DMS53 treated with DMSO at 0.1 percent for 48 hours (cell line): Measurements from ENCODE around the gene VAX1.
"Not testable (repeated sequence)": the region's sequence is repeated elsewhere in the genome, so short reads cannot be mapped to it uniquely, and the experiment has no call there.

ENCODE experiments used
- DNase-seq: peaks from one replicate; lab custom pipeline; 2025; ENCODE audit not compliant: unreplicated experiment; lab: John Stamatoyannopoulos, UW

VAX1 gene

DNA sequence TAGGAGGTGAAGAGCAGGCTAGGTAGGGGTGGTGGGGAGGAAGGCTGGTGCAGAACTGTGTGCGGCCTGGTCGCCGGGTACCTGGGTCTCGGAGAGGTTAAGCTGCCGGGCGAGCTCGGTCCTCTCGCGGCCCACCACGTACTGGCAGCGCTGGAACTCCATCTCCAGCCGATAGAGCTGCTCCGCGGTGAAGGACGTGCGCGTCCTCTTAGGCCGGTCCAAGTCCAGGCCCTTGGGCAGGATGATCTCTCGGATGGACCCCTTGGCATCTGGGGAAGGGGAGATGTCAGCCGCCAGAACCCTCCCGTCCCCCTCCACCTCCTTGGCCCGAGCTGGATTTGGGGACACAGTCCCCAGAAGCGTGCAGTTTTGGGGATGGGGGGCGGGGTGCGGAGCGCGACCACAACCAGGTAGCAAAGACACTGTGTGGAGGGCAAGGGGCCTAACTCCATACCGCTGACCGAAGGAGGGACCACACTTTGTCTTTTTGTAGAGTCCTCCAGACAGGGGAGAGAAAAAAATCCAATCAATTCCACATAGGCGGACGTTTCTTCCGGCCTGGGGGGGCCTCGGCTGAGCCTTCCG, 1.6 kb downstream of the VAX1 start:
- DNase-seq = no peak

DNA sequence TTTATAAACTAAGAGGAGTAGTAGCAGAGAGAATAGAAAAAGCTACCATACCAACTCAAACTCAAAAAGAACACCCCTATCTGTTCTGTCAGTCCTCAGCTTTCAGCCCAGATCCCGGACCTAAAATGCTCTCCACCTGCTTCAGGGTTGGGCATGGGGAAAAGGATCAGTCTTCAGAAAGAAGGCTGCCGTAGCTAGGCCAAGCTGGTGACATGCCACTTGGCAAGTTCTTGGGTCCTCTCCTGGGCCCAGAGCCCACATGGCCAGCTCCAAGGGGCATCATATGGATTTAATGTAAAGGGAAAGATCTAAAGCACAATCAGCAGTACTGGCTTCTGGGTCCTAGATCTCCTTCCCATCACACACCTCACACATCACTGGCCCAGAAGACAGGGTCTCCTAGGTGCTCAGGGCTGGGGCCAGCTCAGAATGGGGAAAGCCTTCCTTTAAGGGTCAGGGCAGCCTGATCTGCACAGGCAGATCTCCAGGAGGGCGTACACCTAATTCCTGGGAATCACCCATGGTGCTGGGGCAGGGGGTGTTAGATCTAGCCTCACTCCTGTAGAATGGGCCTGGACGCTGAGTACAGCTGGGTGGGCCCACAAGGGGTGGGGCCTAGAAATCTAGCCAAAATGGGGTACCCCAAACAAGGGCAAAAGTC, 2.5 kb downstream of the VAX1 start:
- DNase-seq = no peak

DNA sequence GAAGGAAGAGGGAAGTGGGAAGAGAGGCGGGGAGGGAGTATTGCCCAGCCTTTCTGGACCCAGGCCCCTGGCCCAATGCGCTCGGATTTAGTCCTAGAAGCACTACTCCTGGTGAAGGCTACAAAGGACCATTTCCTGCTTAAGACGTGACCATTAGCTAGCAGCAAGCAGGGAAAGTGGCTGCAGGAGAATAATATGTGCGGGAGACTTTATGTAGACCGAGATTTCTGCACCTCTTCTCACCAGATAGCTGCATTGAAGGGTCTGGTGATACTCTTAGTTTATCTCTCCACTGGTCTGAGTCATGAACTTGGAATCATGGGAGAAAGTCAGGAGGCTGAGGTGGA, 3.1 kb downstream of the VAX1 start:
- no peak for DNase-seq

DNA sequence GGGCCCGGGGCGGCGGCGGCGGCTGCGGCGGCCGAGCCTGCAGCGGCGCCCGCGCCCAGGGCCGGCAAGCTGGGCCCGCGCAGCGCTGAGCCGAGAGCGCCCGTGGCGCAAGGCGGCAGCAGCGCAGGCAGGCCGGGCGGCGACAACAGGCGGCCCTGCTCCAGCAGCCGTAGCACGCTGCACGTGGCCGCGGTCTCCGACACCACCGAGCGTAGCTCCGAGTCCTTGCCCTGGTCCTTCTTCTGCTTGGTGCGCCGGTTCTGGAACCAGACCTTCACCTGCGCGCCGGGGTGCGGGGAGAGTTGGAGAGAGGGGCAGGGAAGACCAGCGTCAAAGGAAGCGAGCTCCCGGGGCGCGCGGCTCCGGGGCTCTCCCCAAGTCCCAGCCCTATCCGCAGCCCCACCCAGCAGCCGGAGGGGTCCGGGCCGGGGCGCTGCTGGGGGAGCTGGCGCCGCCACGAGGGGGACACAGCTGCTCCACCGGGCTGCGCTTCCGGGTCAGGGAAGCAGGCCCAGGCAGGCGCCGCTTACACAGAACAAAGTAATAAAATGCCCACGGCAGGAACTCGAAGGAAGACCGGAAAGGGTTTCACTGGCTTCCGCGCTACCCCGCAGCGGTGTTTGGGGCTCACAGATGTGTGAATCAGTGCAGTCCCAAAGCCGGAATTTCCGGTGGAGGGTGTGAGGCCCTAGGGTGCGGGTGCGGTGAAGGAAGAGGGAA, 3.6 kb downstream of the VAX1 start:
- DNase-seq = no peak

DNA sequence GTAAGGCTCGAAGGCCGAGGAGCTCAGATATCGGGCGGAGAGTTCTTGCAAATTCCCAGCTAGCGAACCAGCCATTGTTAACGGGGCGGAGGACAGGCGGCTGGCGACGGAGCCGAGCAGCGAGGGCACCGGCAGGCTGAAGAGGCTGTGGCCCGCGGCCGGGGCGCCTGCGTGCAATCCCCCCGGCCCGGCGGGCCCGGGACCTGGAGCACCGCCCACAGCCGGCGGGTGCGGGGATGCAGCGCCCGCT, 4.1 kb downstream of the VAX1 start:
- no peak for DNase-seq

DNA sequence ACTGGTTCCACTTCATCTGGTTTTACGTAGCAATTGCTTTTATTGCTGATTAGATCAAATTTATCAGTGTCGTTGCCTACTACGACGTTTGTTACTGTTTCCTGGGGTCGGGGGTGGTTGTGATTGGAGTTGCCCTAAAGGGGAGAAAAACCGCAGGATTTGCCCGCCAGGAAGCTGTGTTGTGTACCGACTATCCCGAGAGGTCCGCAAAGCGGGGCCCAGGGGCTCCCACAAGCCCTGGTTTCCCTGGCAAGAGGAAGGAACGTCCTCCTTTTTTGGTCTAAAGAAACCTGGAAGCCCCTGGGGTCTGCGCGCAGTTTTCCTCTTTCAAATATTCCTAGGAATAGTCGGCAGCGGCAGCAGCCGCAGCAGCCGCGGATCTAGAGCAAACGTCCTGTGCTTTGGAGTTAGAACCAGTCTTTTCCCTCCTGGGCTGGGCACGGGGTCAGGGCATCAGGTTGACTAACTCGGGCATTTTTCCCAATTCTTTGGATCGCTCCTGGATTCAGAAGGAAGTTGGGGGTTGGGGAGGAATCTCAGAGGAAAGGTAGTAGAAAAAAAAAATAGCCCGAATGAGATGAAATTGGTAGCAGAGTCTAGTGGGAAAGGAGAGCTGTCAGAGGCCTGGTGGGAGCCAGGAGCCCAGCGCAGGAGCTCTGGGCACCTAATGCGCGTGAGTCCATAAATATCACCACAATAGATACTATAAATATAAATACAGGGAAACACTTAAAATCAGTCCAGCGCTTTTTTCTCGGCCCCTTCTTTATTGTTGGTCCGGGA, 4.6 kb downstream of the VAX1 start:
- DNase-seq = no peak

DNA sequence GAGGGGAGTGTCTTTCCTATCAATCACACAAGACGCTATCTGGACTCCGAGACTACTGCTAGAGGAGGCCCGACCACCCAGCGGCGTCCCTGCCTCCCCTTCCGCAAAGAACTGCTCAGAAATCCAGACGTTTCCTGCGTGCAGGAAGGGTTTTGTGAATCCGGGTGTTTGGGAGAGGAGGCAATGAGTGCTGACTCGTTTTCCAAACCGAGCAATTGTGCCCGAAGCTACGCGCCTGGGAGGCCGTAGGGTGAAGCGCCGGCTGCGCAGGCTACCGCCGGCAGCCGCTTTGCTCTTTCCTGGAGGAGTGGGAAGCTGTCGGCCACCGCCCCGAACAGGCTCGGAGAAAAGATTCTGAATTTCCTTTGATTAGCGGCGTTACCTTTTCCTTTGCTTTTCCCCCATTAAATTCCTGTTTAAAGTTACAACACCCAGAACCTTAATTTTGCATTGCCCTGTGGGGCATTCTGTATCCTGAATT, 5.3 kb downstream of the VAX1 start:
- no peak for DNase-seq

DNA sequence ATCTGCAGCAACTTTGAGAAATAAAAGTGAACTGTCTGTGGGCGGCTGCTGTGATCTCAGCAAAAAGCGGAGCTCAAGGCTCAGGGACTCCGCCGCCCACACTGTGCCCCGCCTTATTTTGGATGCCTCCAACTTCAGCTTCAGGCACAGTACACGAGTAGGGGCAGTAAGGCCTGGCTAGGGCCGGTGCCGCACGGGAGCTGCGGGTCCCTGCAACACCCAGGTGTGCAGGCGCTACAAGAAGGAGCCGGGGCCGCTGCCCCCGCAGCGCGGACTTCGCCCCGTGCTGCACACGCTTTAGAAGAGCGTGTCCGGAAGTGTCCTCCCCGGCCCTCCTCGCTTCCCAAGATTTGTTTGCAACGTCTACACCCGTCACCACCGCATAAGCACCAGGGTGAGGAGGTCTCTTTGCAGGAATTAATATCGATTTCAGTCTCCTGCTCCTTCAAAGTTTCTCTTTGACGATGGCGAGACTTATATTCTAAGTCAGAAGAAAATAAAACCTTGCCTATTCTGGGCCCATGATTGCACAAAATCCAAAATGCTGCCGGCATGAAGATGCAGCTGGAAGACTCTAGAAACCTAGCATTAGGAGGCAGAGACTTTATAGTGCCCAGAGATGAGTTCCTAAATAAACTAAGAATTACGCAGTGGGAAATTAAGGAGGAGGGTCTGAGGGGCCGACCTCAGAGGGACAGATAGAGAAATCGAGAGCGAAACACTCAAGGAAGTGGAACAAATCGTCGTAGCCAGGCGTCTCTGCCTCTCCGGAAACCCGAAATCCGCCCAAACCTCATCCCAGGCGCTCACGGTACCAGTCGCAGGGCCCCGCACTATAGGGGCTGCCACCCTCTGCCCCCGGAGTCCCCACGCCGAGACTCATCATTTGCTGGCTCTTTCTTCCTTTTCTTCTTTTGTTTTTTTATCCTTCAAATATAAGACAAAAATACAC, 6.4 kb downstream of the VAX1 start:
- DNase-seq = no peak

DNA sequence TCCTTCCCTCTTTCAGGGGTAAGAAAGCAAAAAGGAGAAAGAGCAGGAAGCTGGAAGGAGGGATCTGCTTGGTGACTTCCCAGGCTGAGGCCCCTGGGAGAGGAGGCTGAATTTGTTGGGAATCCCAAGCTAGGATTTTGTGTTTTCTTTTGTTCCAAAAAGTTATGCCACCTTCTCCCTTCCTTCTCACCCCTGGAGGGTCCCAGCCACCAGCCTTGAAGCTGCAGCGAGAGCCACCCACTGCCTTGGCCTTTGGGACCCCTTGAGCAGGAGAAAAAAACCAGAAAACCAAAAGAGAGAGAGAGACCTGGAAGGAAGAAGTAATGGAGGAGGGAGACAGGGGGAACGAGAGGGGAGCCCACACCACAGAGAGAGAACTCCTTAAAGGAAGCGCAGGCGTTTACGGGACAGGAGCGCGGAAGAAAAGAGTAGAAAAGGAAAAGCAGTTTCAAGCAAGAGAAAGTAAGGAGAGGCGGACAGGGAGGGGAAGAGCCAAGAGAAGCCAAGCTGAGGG, 7.2 kb downstream of the VAX1 start:
- DNase-seq = no peak

DNA sequence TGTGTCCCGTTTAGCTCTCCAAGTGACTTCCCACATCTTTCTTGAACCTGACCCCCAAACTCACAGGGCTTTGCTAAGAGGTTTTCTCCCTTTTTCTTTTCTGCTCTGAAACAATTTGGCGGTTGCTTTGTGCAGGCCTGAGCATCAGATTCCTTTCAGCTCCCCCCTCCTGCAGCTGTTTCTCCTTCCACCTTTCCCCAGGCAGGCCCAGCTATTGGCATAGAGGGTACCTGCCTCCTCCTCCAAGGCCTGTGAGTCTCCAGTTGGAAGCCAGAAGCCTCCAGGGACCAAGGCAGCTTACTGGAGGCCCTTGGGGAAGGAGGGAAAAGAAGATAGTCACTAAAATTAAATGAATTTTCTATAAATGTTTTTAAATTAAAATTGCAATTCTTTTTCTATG, 7.7 kb downstream of the VAX1 start:
- no peak for DNase-seq

DNA sequence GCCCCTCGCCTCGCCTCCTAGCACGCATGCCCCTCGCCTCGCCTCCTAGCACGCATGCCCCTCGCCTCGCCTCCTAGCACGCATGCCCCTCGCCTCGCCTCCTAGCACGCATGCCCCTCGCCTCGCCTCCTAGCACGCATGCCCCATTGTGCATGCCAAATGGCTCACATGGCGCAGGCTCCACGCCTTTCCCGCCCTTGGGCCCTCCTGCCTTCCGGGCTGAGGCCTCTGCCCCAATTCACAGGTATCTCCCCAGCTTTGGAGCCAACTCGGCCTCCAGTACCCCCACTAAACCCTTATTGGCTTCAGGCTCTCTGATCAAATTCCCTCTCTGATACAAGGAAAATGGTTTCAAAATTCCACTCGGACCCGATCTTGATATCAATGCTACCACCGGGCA, 11.4 kb downstream of the VAX1 start:
- not testable (repeated sequence) for DNase-seq

DNA sequence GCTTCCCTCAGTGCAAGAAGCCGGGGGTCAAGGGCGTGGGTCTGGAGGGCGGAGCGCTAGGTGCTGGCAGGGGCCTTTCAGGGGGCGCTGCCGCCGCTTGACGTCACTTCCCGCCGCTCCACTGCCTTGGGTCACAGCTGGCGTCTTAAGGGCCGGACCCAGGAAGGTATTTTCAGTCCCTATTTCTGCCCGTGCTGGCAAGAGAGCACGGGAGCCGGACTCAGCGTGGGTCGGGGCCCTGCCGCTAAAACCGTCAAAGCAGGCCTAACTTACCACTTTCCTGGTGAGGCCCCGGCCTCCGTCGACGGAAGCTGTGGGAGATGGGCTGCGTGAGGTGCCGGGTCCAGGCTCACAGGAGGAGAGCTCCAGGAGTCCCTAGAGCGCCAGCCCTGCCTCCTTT, 12.0 kb downstream of the VAX1 start:
- no peak for DNase-seq

DNA sequence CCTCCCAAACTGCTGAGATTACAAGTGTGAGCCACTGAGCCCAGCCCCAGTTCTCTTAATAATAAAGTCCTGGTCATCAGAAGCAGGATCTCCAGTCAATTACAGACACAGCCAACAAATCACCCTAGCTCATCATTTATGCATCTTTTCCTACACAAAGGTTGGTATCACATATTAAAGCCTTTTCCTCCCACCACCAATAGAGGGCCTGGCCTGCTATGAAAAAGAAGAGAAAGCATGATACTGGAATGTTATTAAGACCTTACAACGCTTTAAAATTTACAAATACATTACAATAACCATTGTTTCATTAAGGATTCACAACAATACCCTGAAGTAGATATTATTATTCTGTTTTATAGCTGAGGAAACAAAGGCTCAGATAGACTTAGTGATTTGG, 25.9 kb downstream of the VAX1 start:
- DNase-seq = no peak

DNA sequence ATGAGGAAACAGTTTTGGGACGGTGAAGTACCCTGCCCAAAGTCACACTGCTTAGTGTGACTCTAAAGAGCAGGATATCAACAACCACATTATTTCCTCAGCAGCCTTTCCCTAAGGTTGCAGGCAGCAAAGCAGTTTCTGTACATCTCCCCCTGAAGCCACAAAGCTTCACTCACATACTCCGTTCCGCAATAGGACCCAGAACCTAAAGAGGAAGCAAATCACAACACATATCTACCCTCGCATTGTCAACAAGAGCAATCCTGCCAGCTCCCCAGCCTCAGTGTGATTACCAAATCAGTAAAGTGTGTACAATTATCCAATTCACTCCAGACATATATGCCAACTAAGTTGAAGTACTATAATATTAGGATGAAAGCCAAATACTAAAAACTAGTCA, 30.8 kb downstream of the VAX1 start:
- DNase-seq = no peak

DNA sequence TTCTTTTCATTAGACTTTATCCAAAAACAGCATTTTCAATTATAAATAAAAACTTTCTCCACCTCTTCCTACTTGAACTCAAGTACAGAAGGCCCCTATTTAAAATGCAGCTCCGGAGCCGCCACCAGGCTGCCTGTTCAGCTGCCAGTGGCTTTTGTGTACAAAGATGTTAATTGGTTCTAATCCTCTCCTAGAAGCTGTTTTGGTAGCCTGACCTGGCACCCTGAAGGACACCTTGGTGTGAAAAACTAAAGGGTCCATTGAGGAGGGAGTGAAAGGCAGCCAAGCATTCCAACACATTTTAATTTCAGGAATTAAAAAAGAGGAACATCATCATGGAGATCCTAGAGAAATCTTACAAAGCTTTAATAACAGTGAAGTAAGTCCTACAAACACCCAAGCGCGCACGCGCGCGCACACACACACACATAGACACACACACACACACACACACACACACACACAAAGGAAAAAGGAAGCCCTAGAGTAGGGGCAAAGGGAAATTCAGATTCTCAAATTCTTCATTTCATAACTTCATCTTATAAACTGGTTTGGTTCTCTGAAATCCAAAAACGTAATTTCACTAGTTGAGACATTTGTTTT, 41.4 kb downstream of the VAX1 start:
- no peak for DNase-seq

DNA sequence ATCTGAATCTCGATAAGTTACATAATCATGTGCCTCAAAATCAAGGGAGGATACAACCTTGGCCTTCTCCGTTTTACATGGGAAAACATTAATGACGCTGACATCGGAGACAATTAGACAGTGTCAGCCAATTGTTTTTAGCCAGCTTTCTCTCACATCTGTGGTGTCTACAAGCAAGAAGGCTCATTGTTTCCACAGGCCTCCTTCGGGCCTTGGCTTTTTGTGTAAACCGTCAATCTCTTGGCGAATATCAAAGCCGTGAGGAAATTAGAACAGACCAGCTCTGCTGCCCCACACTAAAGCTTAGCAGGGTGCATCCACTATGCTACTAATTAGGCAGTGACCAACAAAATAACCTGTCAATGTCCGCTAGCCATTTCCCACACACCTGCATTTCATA, 43.2 kb downstream of the VAX1 start:
- no peak for DNase-seq

DNA sequence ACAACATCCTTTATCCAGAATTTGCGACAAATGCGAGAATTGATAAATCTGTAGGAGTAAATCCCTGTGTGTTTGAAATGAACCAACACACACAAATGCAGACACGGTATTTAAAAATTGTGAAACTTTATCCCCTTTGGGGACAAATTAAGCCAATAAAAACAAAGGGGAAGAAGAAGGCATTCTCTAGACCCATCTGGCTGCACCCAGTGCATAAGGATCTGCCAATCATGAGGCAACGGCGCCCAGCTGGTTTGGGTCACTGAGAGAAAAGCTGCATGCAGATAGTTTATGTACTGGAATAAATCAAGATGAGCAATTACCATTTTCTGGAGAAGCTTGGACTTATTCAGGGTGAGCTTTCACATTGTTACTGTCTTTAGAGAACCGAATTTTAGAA, 45.7 kb downstream of the VAX1 start:
- no peak for DNase-seq

DNA sequence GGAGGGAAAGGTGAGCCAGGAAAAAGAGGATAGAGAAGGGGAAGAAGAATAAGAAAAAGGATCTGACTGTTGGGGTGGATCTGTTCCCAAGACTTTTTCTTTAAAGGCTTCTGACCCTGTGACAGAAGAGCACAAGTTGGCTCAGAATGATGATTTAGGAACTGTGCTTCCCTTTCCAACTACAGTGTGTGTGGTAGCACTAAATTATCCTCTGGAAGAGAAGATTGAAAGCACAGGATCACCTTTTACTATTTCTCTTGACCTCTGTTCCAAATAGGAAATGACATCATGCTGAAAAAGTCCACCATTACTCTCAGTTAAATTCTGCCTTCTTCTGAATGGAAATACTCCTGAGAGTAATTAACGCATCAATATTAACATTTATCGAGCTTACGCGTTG, 47.2 kb downstream of the VAX1 start:
- no peak for DNase-seq

DNA sequence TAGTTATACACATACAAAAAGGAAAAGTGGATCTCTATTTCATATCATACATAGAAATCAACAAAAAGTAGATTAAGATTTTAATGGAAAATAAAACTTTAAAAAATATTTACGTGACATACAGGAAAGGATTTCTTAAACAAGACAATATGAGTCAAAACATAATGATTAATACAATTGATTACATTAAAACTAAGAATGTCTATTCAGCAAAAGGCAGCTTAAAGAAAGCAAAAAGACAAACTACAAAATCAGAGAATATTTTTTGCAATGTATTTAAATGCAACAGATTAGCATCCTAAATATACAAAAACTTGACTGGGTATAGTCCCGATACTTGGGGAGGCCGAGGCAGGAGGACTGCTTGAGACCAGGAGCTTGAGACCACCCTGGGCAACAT, 50.5 kb downstream of the VAX1 start:
- no peak for DNase-seq

DNA sequence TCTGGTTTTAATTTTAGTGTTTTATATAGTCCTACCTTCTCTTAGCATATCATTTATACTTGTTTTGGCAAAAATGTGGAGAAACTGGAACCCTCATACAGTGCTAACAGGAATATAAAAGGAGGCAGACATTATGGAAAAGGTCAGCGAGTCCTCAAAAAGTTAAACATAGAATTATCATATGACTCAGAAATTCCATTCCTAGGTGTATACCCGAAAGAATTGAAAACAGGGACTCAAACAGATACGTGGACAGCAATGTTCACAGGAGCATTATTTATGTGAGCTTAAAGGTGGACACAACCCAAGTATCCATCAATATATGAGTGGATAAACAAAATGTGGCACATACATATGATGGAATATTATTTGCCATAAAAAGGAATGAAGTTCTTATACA, 51.5 kb downstream of the VAX1 start:
- no peak for DNase-seq
